GM19193 (cell line): ENCODE measurements around the gene MPI.
A peak's percentile ranks its signal among the peaks of the same experiment; 100 is the strongest.

ENCODE experiments used
- POLR2A ChIP-seq: IDR thresholded peaks from 4 replicates; pipeline ENCODE4 v1.6.1; 2011; ENCODE audit not compliant: insufficient read depth, insufficient read length; ENCODE audit errors: extremely low read depth

The MPI gene

DNA sequence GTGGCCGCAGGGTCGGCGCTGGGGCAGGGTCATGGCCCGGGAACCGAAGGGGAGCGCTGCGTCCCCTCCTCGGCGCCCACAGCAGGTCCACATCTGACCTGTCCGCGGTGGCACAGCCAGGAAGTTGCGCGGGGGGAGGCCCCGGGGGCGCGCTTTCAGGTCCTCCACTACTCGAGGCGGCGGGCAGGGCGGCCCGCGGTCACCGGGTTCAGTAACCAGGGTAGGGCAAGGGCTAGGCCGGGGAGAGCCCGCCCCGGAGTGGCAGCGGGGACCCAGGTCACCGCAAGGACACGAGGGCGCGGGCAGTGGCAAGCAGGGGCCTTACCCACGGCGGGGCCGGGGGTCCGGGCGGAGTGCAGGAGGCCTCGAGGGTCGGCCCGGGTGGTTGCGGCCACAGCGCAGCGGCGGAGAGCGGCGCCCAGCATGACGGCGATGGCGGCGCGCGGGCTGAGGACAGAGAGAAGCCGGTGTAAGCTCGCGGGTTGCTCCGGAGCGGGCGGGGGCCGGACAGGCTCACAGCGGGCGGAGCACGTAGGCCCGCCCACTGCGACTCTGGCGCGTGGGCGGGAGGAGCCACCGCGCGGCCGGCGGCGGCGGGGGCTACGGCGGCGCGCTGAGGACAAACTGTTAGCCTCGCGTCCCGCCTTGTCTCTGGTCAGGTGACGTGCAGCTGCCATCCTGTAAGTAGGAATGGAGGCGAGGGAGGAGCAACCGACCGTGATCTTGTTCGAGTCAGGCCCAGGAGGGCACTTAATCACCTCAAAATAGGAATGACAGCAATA lies 47.9 kb downstream of the MPI start, which contains the start of gene COX5A:
Gene COX5A (minus strand): TSS at position 484 of the 782 bp plus-strand sequence. CDS start 59 bp downstream, at position 425.
- peak; percentile 85 for TF ChIP-seq POLR2A

DNA sequence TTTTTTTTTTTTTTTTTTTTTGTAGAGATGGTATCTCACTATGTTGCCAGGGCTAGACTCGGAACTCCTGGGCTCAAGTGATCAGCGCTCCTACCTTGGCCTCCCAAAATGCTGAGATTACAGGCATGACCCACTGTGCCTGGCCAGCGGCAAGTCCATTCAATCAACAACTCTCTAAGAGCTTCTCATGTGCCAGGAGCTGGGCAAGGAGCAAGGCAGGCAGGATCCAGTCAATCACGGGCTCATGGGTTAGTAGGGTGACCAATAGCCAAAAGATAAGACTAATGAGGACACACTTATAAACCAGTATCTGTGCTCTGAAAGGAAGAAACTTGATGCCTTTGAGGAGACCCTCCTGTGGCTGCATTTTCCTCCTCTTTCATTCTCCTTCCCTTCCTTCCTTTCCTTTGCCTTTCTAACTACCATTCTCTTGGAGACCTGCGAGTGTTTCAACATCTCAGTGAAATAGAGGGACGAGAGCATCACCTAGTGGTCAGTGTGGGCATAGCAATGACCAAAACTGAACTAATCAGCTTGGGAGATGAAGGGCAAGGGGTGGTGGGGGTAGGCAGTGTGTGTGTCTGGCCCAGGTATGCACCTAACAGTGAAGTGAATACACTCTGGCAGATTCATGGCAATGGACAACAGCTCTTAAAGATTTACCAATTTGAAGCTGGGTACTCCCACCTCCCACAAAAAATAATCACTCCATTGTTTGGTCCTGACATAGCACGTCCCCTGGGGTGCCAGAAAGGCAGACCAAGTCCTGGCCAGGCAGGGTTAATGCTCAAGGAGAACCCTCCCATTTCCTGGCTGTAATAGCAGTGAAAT lies 60.5 kb downstream of the MPI start:
- TF ChIP-seq POLR2A, result no peak

DNA sequence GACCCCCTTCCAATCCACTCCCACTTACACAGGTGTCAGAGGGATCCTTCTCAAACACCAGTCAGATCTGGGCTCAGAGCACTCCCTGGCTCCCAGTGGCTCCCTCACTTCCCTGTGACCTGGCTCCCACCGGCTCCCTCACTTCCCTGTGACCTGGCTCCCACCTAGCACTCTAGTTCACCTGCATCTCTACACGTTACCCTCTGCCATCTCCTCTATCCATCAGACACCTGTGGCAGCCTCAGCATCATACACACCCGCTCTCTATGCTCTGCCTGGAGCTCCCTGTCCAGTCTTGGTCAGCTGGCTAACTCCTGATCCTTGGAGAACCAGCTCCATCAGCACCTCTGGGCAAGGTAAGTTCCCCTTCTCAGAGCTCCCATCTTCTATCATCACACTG lies 61.2 kb downstream of the MPI start:
- no peak for TF ChIP-seq POLR2A
